Measurements from ENCODE around the gene ISL2. TPM values are rescaled to one million over a fixed set of nuclear protein-coding genes. Genes with fewer than 3 reads are reported as not detected.

ISL2 gene
- total and polyA plus RNA-seq, 9 of the 15 experiments (the other 6 are each of a cell fraction or from before 2014, with no cell fraction given): 0.15 to 23.7 (median 4.0) TPM

DNA sequence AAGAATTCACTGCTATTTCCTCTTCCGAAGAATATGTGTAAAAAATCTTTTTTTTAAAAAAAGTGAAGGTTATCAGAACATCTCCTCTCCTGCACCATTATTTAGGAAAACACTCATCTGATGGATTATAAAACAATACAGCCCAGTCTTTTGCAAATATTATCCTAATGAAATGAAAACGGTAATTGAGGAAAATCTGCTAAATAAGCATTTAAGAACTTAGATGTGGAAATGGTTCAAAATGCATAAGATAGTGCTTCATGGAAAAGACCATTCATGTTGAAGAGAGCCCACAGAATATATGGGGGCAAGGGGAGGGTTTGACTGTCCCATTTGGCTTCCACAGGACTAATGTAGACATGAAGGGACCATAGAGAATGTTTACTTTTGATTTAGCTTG is 47.8 kb downstream of the ISL2 start:
- no peak for DNase-seq (ENCODE audit: extremely low read depth in 1 of 4, low spot score in 3 of 4)
- no peak overlapping the region for H3K9ac ChIP-seq (ENCODE audit: insufficient read depth in 1 of 2, low read depth in 2 of 2, low read length in 2 of 2)
- in situ Hi-C loops (cut with MboI) (no loop called here), intact Hi-C loops (cut with micrococcal nuclease) (no loop called here)
- H3K36me3 ChIP-seq (ENCODE audit: control insufficient read depth, insufficient read depth, low read length): no peaks in the 10 kb centered on the region
- BruUV-seq (replicated peaks): no TSS peak
- ChIA-PET POLR2A (interaction anchor here (0.5 kb wide), 1 partner anchor 97 kb away, joined by 3 read pairs; no protein-coding TSS in a partner anchor), CTCF (ENCODE audit: low intra/inter-chr PET ratio) (no interaction called here)
- no peak for FAIRE-seq
- H3K27ac ChIP-seq (ENCODE audit: extremely low read depth, low read depth, low read length): no peak overlapping the region
- no peaks in the 10 kb centered on the region for H4K20me1 ChIP-seq (replicated peaks; ENCODE audit: control insufficient read depth, insufficient read depth, low read length)
- H3K9me1 ChIP-seq (ENCODE audit: control insufficient read depth, insufficient read depth, low read length): no peaks in the 10 kb centered on the region
- no peak for TF ChIP-seq FIP1L1 (IDR thresholded peaks at IDR 0.05; ENCODE audit: low read depth, low read length, poor library complexity, severe bottlenecking)
- 0 out of 2 replicates have a peak, but pooled peaks have one; percentile 25 for TF ChIP-seq MAFF (IDR thresholded peaks at IDR 0.05; ENCODE audit: low read length)
- TF ChIP-seq ZNF316 (IDR thresholded peaks at IDR 0.05): peak; percentile 65
- TF ChIP-seq C11orf30 (IDR thresholded peaks at IDR 0.05; ENCODE audit: low read depth): peak; percentile 52
- H2AFZ ChIP-seq (ENCODE audit: low read depth, low read length): no peak overlapping the region
- H3K4me3 ChIP-seq: no peak overlapping the region
- ATAC-seq: no peak
- H3K9me3 ChIP-seq (replicated peaks; ENCODE audit: control insufficient read depth, insufficient read depth, low read depth, low read length): no peaks in the 10 kb centered on the region
- peaks cover 3 to 9% of the 10 kb centered on the region in 2 experiments; a peak in 2 of 5 replicates for H3K27me3 ChIP-seq (ENCODE audit: control insufficient read depth in 2 of 2, insufficient read depth in 2 of 2, low read length in 2 of 2)
- no peaks in the 10 kb centered on the region for H3K79me2 ChIP-seq (ENCODE audit: control insufficient read depth, insufficient read depth, low read length)
- 0% methylated on average over 2 of the region's 2 CpGs for WGBS (ENCODE audit: insufficient coverage, low coverage, missing lambda C conversion rate)
- H3K4me2 ChIP-seq (ENCODE audit: insufficient read depth, low read length): no peak overlapping the region
- no peaks in the 10 kb centered on the region for H3K4me1 ChIP-seq (replicated peaks in 1 of 2; ENCODE audit: control insufficient read depth in 2 of 2, insufficient read depth in 2 of 2, low read length in 2 of 2)

GRCh38 chr15:76386178-76386577 is 49.6 kb downstream of the ISL2 start:
- H3K27ac ChIP-seq (ENCODE audit: extremely low read depth, low read depth, low read length): no peak overlapping the region
- H3K36me3 ChIP-seq (ENCODE audit: control insufficient read depth, insufficient read depth, low read length): no peaks in the 10 kb centered on the region
- no peak overlapping the region for H3K4me2 ChIP-seq (ENCODE audit: insufficient read depth, low read length)
- H2AFZ ChIP-seq (ENCODE audit: low read depth, low read length): no peak overlapping the region
- in situ Hi-C loops (cut with MboI): no loop called here
- 0% methylated on average over 2 of the region's 2 CpGs for WGBS (ENCODE audit: insufficient coverage, low coverage, missing lambda C conversion rate)
- no peak overlapping the region for H3K9ac ChIP-seq (ENCODE audit: insufficient read depth in 1 of 2, low read depth in 2 of 2, low read length in 2 of 2)
- TF ChIP-seq ZNF124 (CRISPR knock-in tag; IDR thresholded peaks at IDR 0.05) (no peak), HNRNPL (IDR thresholded peaks at IDR 0.05; ENCODE audit: low read depth, low read length) (no peak), PRPF4 (IDR thresholded peaks at IDR 0.05; ENCODE audit: insufficient read depth, low read depth, low read length, poor library complexity, severe bottlenecking) (no peak), SMARCA4 (IDR thresholded peaks at IDR 0.05) (no peak), SAP30 (IDR thresholded peaks at IDR 0.05; ENCODE audit: borderline replicate concordance, insufficient read depth, low read depth, low read length, poor library complexity, severe bottlenecking) (no peak), AFF1 (IDR thresholded peaks at IDR 0.05; ENCODE audit: low read depth in 1 of 2, partially characterized antibody in 2 of 2) (no peak), SRSF9 (IDR thresholded peaks at IDR 0.05; ENCODE audit: borderline replicate concordance, low read depth, low read length) (no peak)
- H3K79me2 ChIP-seq (ENCODE audit: control insufficient read depth, insufficient read depth, low read length): no peaks in the 10 kb centered on the region
- POLR2A ChIA-PET: no interaction called here
- FAIRE-seq (no peak), ATAC-seq (no peak), DNase-seq (ENCODE audit: extremely low read depth in 1 of 4, low spot score in 3 of 4) (no peak)
- CTCF ChIA-PET (ENCODE audit: low intra/inter-chr PET ratio): interaction anchor here (0.7 kb wide), 1 partner anchor 12 kb away, joined by 3 read pairs; no protein-coding TSS in a partner anchor
- BruUV-seq (replicated peaks): no TSS peak
- H3K27me3 ChIP-seq (ENCODE audit: control insufficient read depth in 2 of 2, insufficient read depth in 2 of 2, low read length in 2 of 2): peaks cover 3 to 9% of the 10 kb centered on the region in 2 experiments; a peak in 2 of 5 replicates
- no peaks in the 10 kb centered on the region for H4K20me1 ChIP-seq (replicated peaks; ENCODE audit: control insufficient read depth, insufficient read depth, low read length)
- no peaks in the 10 kb centered on the region for H3K9me1 ChIP-seq (ENCODE audit: control insufficient read depth, insufficient read depth, low read length)
- intact Hi-C loops (cut with micrococcal nuclease): no loop called here
- H3K4me1 ChIP-seq (replicated peaks in 1 of 2; ENCODE audit: control insufficient read depth in 2 of 2, insufficient read depth in 2 of 2, low read length in 2 of 2): no peaks in the 10 kb centered on the region
- H3K4me3 ChIP-seq: no peak overlapping the region
- H3K9me3 ChIP-seq (replicated peaks; ENCODE audit: control insufficient read depth, insufficient read depth, low read depth, low read length): no peaks in the 10 kb centered on the region
